HG03103 (cell line): ENCODE data around the gene NMNAT3.

Experiments
- ATAC-seq: cut with Tn5 transposase; IDR thresholded peaks from one replicate; pipeline ENCODE4 v1.9.1; 2021; ENCODE audit warnings: low read depth; ENCODE audit not compliant: unreplicated experiment

The NMNAT3 gene

GRCh38 chr3:139677388-139678155 is at the start of gene NMNAT3:
Gene NMNAT3, minus strand, starts transcription at chr3:139677972. Its CDS starts 50,248 bp downstream, at chr3:139627724.
- ATAC-seq = peak; percentile 94

GRCh38 chr3:139721370-139721769 is 43.6 kb upstream of the NMNAT3 start:
- no peak for ATAC-seq

GRCh38 chr3:139718415-139718814 is 40.6 kb upstream of the NMNAT3 start:
- ATAC-seq = no peak

- ATAC-seq = no peak
Observed at GRCh38 chr3:139716908-139717485, 39.2 kb upstream of the NMNAT3 start.

- ATAC-seq = no peak
Observed at GRCh38 chr3:139715743-139716360, 38.1 kb upstream of the NMNAT3 start.

GRCh38 chr3:139715166-139715565 is 37.4 kb upstream of the NMNAT3 start:
- no peak for ATAC-seq

GRCh38 chr3:139710212-139710611 is 32.4 kb upstream of the NMNAT3 start:
- no peak for ATAC-seq

GRCh38 chr3:139705631-139706030 is 27.9 kb upstream of the NMNAT3 start:
- ATAC-seq = no peak

- ATAC-seq = no peak
Observed at GRCh38 chr3:139696314-139696604, 18.5 kb upstream of the NMNAT3 start.

GRCh38 chr3:139695426-139696313 is 17.9 kb upstream of the NMNAT3 start:
- ATAC-seq = no peak

- no peak for ATAC-seq
Observed at GRCh38 chr3:139695007-139695406, 17.2 kb upstream of the NMNAT3 start.

- no peak for ATAC-seq
Observed at GRCh38 chr3:139694542-139694941, 16.8 kb upstream of the NMNAT3 start.

- no peak for ATAC-seq
Observed at GRCh38 chr3:139691619-139692018, 13.8 kb upstream of the NMNAT3 start.

- no peak for ATAC-seq
Observed at GRCh38 chr3:139689708-139690228, 12.0 kb upstream of the NMNAT3 start.

- ATAC-seq = no peak
Observed at GRCh38 chr3:139689122-139689521, 11.3 kb upstream of the NMNAT3 start.

GRCh38 chr3:139687431-139687830 is 9.7 kb upstream of the NMNAT3 start:
- ATAC-seq = no peak

GRCh38 chr3:139686624-139687023 is 8.9 kb upstream of the NMNAT3 start:
- ATAC-seq = no peak

- ATAC-seq = no peak
Observed at GRCh38 chr3:139686206-139686605, 8.4 kb upstream of the NMNAT3 start.

GRCh38 chr3:139679220-139679775 is 1.5 kb upstream of the NMNAT3 start:
- no peak for ATAC-seq

GRCh38 chr3:139676632-139677387 is 962 bp downstream of the NMNAT3 start:
- no peak for ATAC-seq
